Coronary artery (tissue), 2 donors: ENCODE measurements around the gene SETD5.

Experiments
- DNase-seq: peaks from one replicate; pipeline ENCODE4 v3.0.0-alpha.2; 2017; ENCODE audit warnings: low spot score
- H3K27ac ChIP-seq, 2 donors: fragments of 200-600 bp; sonication (generic); one replicate each; pipeline ENCODE4 v1.5.1; 2016 to 2019
- H3K4me3 ChIP-seq: fragments of 200-600 bp; sonication (generic); 2 replicates; pipeline ENCODE4 v1.5.1; 2016; ENCODE audit warnings: mild to moderate bottlenecking, moderate library complexity
- TF ChIP-seq, protein P1 (sequence below): fragments of 200-600 bp; sonication (generic); IDR thresholded peaks from one replicate; pipeline ENCODE4 v1.5.1; 2019; ENCODE audit warnings: antibody characterized with exemption

SETD5 gene

DNA sequence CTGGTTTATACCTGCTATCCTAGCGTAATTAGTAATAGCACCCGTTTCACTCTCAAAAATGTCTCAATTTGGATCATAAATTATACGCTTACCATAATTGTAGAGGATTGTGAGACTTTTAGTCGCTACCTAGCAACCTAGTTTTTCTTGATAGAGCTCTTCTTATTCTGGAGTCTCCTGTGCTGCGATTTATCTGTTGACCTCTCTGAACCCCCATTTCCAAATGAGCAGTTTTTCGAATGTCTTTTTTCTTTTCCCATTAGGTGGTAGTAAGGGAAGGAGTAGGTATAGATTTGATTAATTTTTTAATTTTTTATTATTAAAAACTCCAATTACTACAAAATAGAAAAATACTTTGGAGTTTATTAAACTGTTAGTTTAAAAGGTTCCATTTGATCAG, 10.6 kb downstream of the SETD5 start:
- TF ChIP-seq, protein P1, sequence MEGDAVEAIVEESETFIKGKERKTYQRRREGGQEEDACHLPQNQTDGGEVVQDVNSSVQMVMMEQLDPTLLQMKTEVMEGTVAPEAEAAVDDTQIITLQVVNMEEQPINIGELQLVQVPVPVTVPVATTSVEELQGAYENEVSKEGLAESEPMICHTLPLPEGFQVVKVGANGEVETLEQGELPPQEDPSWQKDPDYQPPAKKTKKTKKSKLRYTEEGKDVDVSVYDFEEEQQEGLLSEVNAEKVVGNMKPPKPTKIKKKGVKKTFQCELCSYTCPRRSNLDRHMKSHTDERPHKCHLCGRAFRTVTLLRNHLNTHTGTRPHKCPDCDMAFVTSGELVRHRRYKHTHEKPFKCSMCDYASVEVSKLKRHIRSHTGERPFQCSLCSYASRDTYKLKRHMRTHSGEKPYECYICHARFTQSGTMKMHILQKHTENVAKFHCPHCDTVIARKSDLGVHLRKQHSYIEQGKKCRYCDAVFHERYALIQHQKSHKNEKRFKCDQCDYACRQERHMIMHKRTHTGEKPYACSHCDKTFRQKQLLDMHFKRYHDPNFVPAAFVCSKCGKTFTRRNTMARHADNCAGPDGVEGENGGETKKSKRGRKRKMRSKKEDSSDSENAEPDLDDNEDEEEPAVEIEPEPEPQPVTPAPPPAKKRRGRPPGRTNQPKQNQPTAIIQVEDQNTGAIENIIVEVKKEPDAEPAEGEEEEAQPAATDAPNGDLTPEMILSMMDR = no peak
- H3K27ac ChIP-seq = no peak overlapping the region
- no peak overlapping the region for H3K4me3 ChIP-seq
- no peak for DNase-seq

DNA sequence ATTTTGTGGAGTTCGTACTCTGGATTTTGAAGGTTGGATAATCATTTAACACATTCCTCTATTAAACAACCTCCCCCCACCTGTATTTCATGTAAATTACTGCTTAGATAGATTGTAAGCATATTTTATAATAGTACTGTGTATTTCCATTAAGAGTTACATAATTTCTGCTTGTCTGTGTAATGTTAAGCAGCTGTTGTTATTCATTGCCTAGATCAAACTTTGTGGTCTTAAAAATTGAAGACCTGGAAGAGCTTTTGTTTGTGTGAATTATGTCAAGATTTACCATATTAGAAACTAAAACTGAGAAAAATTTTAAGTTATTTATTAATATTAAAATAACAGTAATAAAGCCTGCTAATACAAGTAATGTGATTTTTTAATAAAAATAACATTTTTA, 11.1 kb downstream of the SETD5 start:
- no peak for DNase-seq
- H3K4me3 ChIP-seq = no peak overlapping the region
- TF ChIP-seq, protein P1 = no peak
- no peak overlapping the region for H3K27ac ChIP-seq

DNA sequence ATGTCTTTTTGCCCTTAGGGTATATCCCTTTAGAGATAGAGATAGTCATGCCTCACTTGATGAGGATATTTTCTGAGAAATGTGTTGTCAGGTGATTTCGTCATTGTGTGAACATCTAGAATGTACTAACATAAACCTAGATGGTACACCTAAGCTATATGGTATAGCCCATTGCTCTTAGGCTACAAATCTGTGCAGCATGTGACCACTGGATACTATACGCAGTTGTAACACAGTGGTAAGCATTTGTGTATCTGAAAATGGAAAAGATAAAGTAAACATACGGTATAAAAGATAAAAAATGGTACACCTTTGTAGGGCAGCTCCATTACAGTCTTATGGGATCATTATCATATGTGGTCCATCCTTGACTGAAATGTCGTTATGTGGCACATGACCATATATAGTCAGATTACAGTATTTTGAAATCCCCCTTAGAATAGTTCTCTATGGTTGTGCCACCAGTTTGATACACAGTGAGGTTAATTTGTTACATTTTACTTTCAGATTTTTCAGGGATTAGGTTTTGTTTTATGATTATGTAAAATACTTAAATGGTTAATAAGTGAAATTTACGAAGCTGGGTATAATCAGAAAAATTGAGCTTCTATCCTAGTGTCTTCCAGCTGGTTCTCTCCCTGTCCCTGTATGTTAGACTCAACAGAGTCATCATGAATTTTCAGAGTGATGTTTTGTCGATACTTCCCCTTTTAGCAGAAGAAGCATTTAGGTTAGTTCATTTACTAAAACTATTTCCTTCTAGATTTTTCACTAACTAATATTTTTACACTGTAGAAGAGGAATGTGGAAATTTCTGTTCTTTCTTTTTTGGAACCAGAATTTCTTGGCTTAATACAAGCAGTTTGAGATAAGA, 12.8 kb downstream of the SETD5 start:
- peak overlapping the region in 1 of 2 donors; percentile 11 for H3K27ac ChIP-seq
- DNase-seq = no peak

DNA sequence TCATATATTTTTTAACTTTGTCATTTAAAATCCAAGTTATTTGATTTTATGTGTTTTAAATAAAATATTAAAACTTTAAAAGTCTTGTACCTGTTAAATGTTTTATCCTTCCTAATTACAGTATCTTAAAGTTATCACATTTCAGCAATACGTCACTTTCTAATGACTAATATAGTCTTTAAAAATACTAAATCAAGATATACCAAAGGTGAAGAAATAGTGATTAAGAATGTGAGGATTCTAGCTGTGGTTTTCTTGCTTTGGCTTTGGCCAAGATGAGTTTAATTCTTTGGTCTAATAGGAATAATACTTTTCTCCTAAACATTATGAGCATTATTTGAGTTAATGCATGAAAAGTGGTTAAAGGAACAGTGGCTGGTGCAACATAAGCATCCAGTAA, 13.9 kb downstream of the SETD5 start:
- Histone ChIP-seq H3K27ac (no peak overlapping the region), H3K4me3 (no peak overlapping the region)
- TF ChIP-seq, protein P1 = no peak
- DNase-seq = no peak

More for the DNA sequence above, 12.8 kb downstream of the SETD5 start:
- H3K4me3 ChIP-seq = no peak overlapping the region
- TF ChIP-seq, protein P1 = no peak

DNA sequence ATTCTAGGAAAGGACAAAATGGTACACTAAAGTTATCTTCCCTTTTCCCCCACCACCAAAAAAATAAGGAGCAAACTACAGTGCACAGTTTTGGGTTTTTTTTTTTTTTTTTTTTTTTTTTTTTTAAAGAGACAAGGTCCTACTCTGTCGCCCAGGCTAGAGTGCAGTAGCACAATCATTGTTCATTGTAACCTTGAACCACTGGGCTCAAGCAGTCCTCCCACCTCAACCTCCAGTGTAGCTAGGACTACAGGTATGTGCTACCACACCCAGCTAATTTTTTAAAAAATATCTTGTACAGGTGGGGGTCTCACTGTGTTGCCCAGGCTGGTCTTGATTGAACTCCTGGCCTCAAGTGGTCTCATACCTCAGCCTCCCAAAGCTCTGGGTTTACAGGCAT, 14.9 kb downstream of the SETD5 start:
- DNase-seq = no peak
- Histone ChIP-seq H3K27ac (no peak overlapping the region), H3K4me3 (no peak overlapping the region)
- TF ChIP-seq, protein P1 = no peak

DNA sequence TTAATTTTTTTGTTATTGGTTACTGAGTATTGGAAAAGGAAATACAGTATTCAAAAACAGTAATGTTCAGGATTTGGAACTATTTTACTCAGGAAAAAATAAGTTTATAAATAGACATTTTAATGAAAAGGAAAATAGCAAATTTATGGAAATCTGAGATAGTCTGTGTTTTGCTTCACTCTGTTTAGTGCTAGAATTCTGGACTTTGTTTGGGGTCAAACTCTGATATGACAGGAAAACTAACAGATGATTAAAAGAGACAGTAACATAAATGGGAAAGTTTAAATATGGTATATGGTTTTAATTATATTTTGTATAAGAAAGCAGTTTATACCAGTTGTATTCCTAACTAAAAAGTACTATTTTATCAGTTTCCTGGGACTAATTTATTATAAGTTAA, 17.4 kb downstream of the SETD5 start:
- H3K27ac ChIP-seq = no peak overlapping the region
- no peak for DNase-seq

More for the DNA sequence above, 17.4 kb downstream of the SETD5 start:
- TF ChIP-seq, protein P1 = no peak
- H3K4me3 ChIP-seq = no peak overlapping the region
